Vagina (tissue), 2 donors: Measurements from ENCODE around the gene SLC25A47. TPM values are rescaled to one million over a fixed set of nuclear protein-coding genes. Genes with fewer than 3 reads are reported as not detected.
A peak's percentile ranks its signal among the peaks of the same experiment; 100 is the strongest.

ENCODE experiments used
- DNase-seq, 2 donors: peaks; one replicate each; pipeline ENCODE4 v3.0.0-alpha.2; 2017; ENCODE audit errors: extremely low spot score in 2 of 2
- H3K27ac ChIP-seq: fragments of 200-600 bp; sonication (generic); one replicate; pipeline ENCODE4 v1.5.1; 2019
- H3K27me3 ChIP-seq: fragments of 200-600 bp; sonication (generic); one replicate; pipeline ENCODE4 v1.5.1; 2019
- H3K36me3 ChIP-seq, 2 donors: fragments of 200-600 bp; sonication (generic); one replicate each; pipeline ENCODE4 v1.5.1; 2017 to 2019
- H3K4me1 ChIP-seq: fragments of 200-600 bp; sonication (generic); one replicate; pipeline ENCODE4 v1.5.1; 2019
- H3K4me3 ChIP-seq, 2 donors: fragments of 200-600 bp; sonication (generic); 1 replicate in 1 of 2; 2 replicates in 1 of 2; pipeline ENCODE4 v1.5.1; 2016 to 2019
- H3K9me3 ChIP-seq: fragments of 200-600 bp; sonication (generic); one replicate; pipeline ENCODE4 v1.5.1; 2019
- POLR2A ChIP-seq, 2 donors: fragments of 450-650 bp; IDR thresholded peaks; one replicate each; pipeline ENCODE4 v1.6.1; 2017; ENCODE audit warnings: antibody characterized with exemption in 2 of 2, mild to moderate bottlenecking in 2 of 2, moderate library complexity in 2 of 2
- POLR2AphosphoS5 ChIP-seq, 2 donors: sonication (generic); formaldehyde crosslinking; IDR thresholded peaks; one replicate each; pipeline ENCODE4 v1.9.0; 2017; ENCODE audit warnings: antibody characterized with exemption in 2 of 2, mild to moderate bottlenecking in 2 of 2, low read depth in 1 of 2; ENCODE audit not compliant: insufficient read depth in 1 of 2
- intact Hi-C: fragments of 100-400 bp; cut with DNase I; formaldehyde crosslinking; loops from one replicate; pipeline ENCODE4 v1.15.1; 2023
- microRNA counts, 2 donors: library from miRNA; unstranded; fragments of <30 nt; microRNA quantifications; one replicate each; lab custom pipeline; 2016 to 2017
- microRNA-seq: library from miRNA; unstranded; fragments of <30 nt; microRNA quantifications from one replicate; pipeline ENCODE4, GENCODE V29; 2017; ENCODE audit warnings: borderline number of aligned reads, borderline replicate concordance
- small RNA-seq: library from RNA; depleted of rRNA; stranded (forward); fragments of <200 nt; gene quantifications from one replicate; pipeline ENCODE3, GENCODE V24; 2016
- total RNA-seq: library from RNA; depleted of rRNA; stranded (reverse); fragments of >200 nt; gene quantifications from one replicate; pipeline ENCODE4 v1.2.3, GENCODE V29; 2016
- TF ChIP-seq, protein P1 (sequence below), 3 experiments: fragments of 450-650 bp in 2 of 3; fragments of 200-600 bp in 1 of 3; sonication (generic) in 1 of 3; IDR thresholded peaks; one replicate each; pipeline ENCODE4 v1.5.1; 2017 to 2019; ENCODE audit warnings: antibody characterized with exemption in 3 of 3, mild to moderate bottlenecking in 2 of 3, moderate library complexity in 2 of 3

Gene SLC25A47
- total RNA-seq, 1 donor from 2014 or later: not detected

DNA sequence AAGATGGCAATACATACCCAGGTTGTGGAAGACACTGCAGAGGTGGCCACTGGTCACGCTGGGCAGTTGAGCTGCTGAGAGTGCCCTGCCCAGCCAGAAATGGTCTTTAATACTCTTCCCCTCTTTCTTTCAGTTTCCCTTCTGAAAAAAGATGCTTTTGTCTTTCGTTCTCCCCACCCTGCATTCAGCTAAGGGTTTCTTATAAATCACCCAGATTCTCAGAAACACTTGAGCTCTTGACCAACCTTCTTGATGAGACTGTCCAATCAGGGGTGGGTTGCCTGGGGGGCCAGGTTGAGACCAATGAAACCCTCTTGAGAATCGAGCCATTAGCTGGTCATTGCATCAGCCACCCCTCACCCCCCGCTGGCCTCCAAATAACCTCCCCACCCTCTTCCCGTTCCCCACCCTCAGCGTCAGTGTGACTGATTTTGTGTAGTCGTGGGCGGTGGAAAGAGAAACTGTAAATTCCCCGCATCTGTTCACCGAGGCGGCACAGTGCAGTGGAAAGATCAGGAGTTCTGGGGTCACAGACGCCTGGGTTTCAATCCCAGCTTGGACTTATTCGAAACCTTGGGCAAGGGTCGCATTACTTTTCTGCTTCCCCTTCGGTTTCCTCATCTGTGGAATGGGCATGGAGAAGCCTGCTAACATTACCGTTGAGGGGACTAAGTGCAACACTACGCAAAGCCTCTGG lies 52.3 kb downstream of the SLC25A47 start:
- TF ChIP-seq POLR2A (IDR thresholded peaks at IDR 0.05) (no peak), POLR2AphosphoS5 (IDR thresholded peaks at IDR 0.05; ENCODE audit: insufficient read depth in 1 of 2, low read depth in 1 of 2) (no peak)
- TF ChIP-seq, protein P1, sequence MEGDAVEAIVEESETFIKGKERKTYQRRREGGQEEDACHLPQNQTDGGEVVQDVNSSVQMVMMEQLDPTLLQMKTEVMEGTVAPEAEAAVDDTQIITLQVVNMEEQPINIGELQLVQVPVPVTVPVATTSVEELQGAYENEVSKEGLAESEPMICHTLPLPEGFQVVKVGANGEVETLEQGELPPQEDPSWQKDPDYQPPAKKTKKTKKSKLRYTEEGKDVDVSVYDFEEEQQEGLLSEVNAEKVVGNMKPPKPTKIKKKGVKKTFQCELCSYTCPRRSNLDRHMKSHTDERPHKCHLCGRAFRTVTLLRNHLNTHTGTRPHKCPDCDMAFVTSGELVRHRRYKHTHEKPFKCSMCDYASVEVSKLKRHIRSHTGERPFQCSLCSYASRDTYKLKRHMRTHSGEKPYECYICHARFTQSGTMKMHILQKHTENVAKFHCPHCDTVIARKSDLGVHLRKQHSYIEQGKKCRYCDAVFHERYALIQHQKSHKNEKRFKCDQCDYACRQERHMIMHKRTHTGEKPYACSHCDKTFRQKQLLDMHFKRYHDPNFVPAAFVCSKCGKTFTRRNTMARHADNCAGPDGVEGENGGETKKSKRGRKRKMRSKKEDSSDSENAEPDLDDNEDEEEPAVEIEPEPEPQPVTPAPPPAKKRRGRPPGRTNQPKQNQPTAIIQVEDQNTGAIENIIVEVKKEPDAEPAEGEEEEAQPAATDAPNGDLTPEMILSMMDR (IDR thresholded peaks at IDR 0.05): no peak
- H3K27me3 ChIP-seq: no peaks in the 10 kb centered on the region
- peak overlapping the region; percentile 80 to 83 for H3K4me3 ChIP-seq
- no peaks in the 10 kb centered on the region for H3K9me3 ChIP-seq
- intact Hi-C loops: no loop called here
- no peaks in the 10 kb centered on the region for H3K36me3 ChIP-seq
- peak overlapping the region; percentile 86 for H3K27ac ChIP-seq
- peaks cover 26% of the 10 kb centered on the region for H3K4me1 ChIP-seq
- DNase-seq: peak in 1 of 2 donors; percentile 92

GRCh38 chr14:100375963-100376735 lies 53.0 kb downstream of the SLC25A47 start, which contains the start of gene WDR25:
TSS of gene WDR25 (plus strand) at chr14:100376485.
- intact Hi-C loops: no loop called here
- Histone ChIP-seq H3K36me3 (no peaks in the 10 kb centered on the region), H3K9me3 (no peaks in the 10 kb centered on the region), H3K4me3 (peak within 1 kb of the TSS; percentile 80 to 83), H3K4me1 (peaks cover 26% of the 10 kb centered on the region), H3K27ac (peak within 1 kb of the TSS; percentile 86), H3K27me3 (no peaks in the 10 kb centered on the region)
- TF ChIP-seq, protein P1 (IDR thresholded peaks at IDR 0.05): no peak
- peak in 1 of 2 donors; percentile 30 for TF ChIP-seq POLR2A (IDR thresholded peaks at IDR 0.05)
- TF ChIP-seq POLR2AphosphoS5 (IDR thresholded peaks at IDR 0.05; ENCODE audit: insufficient read depth in 1 of 2, low read depth in 1 of 2): peak; percentile 79 to 89
- DNase-seq: peak in 1 of 2 donors; percentile 97

- intact Hi-C loops: no loop called here
- TF ChIP-seq POLR2A (IDR thresholded peaks at IDR 0.05) (no peak), POLR2AphosphoS5 (IDR thresholded peaks at IDR 0.05; ENCODE audit: insufficient read depth in 1 of 2, low read depth in 1 of 2) (no peak)
- TF ChIP-seq, protein P1 (IDR thresholded peaks at IDR 0.05): no peak
- peak overlapping the region; percentile 80 to 83 for H3K4me3 ChIP-seq
- no peaks in the 10 kb centered on the region for H3K27me3 ChIP-seq
- peak overlapping the region; percentile 86 for H3K27ac ChIP-seq
- no peak for DNase-seq
- no peaks in the 10 kb centered on the region for H3K9me3 ChIP-seq
- H3K4me1 ChIP-seq: peaks cover 26% of the 10 kb centered on the region
- no peaks in the 10 kb centered on the region for H3K36me3 ChIP-seq
Observed at GRCh38 chr14:100376751-100377171, 53.6 kb downstream of the SLC25A47 start.

MicroRNA genes within 50 kb of the gene (microRNA counts, 767-probe panel; counts per million panel counts)
- 238 to 261 counts per million in 2 donors for microRNA hsa-miR-345-5p (lab: Ali Mortazavi, UCI)

Small RNA genes lying within 50 kb of the gene (microRNA-seq; reads per million reads assigned to microRNA genes)
- 63.2 reads per million, percentile 47 among the genes with 10 or more reads in this experiment for gene MIR345
- not detected for gene MIR6764

Small RNA genes lying within 50 kb of the gene (small RNA-seq; reads per million reads assigned to genes)
- gene AL157871.3 (not detected), gene MIR345 (3.8 reads per million, percentile 81 among the genes with 10 or more reads in this experiment), gene RN7SL523P (not detected)

Other genes starting within 250 kb of the SLC25A47 start
- 19.9 TPM for gene DEGS2, start 163.7 kb upstream of the SLC25A47 start, total RNA-seq
- gene YY1, start 84.2 kb upstream of the SLC25A47 start, total RNA-seq: 43.0 TPM
- 58.9 TPM for gene SLC25A29, start 16.9 kb upstream of the SLC25A47 start, total RNA-seq
- gene WDR25, start 53.1 kb downstream of the SLC25A47 start, total RNA-seq: 4.2 TPM